ENCODE data around the gene FUCA1.
"Not testable (repeated sequence)": the region's sequence is repeated elsewhere in the genome, so short reads cannot be mapped to it uniquely, and the experiment has no call there.

FUCA1 gene

GRCh38 chr1:23895082-23895481 lies 27.0 kb upstream of the FUCA1 start:
- DNase-seq = no peak

GRCh38 chr1:23889074-23889473 lies 21.0 kb upstream of the FUCA1 start:
- DNase-seq = no peak

- no peak for DNase-seq
Measured at GRCh38 chr1:23885222-23885621, 17.1 kb upstream of the FUCA1 start.

- DNase-seq = no peak
Measured at GRCh38 chr1:23882746-23883145, 14.7 kb upstream of the FUCA1 start.

GRCh38 chr1:23879809-23880208 lies 11.7 kb upstream of the FUCA1 start:
- DNase-seq = no peak

GRCh38 chr1:23878668-23879067 lies 10.6 kb upstream of the FUCA1 start:
- no peak for DNase-seq

GRCh38 chr1:23875382-23875781 lies 7.3 kb upstream of the FUCA1 start:
- no peak for DNase-seq

- DNase-seq = peak; percentile 82
Measured at GRCh38 chr1:23872421-23872820, 4.3 kb upstream of the FUCA1 start.

GRCh38 chr1:23869051-23869450 lies 961 bp upstream of the FUCA1 start:
- no peak for DNase-seq

GRCh38 chr1:23868557-23869016 lies 497 bp upstream of the FUCA1 start:
- peak; percentile 65 for DNase-seq

- DNase-seq = peak; percentile 22
Measured at GRCh38 chr1:23867542-23867894, 572 bp downstream of the FUCA1 start.

- no peak for DNase-seq
Measured at GRCh38 chr1:23865543-23865930, 2.6 kb downstream of the FUCA1 start.

- DNase-seq = no peak
Measured at GRCh38 chr1:23864801-23865542, 3.1 kb downstream of the FUCA1 start.

- DNase-seq = no peak
Measured at GRCh38 chr1:23862640-23863039, 5.5 kb downstream of the FUCA1 start.

GRCh38 chr1:23854568-23854967 lies 13.5 kb downstream of the FUCA1 start:
- peak; percentile 73 for DNase-seq

GRCh38 chr1:23853124-23853523 lies 15.0 kb downstream of the FUCA1 start:
- not testable (repeated sequence) for DNase-seq

GRCh38 chr1:23851406-23851805 lies 16.7 kb downstream of the FUCA1 start:
- not testable (repeated sequence) for DNase-seq

- no peak for DNase-seq
Measured at GRCh38 chr1:23848673-23849616, 19.1 kb downstream of the FUCA1 start.

GRCh38 chr1:23847482-23848095 lies 20.5 kb downstream of the FUCA1 start:
- DNase-seq = not testable (repeated sequence)

- DNase-seq = peak; percentile 56
Measured at GRCh38 chr1:23845163-23845562, 22.9 kb downstream of the FUCA1 start.

- DNase-seq = no peak
Measured at GRCh38 chr1:23843644-23844043, 24.4 kb downstream of the FUCA1 start.

- peak; percentile 86 for DNase-seq
Measured at GRCh38 chr1:23838401-23838866, 29.7 kb downstream of the FUCA1 start.

- DNase-seq = no peak
Measured at GRCh38 chr1:23837908-23838307, 30.2 kb downstream of the FUCA1 start.

All from hematopoietic multipotent progenitor cell treated with erythropoietin and hydrocortisone succinate and interleukin-3 and kit ligand, for 6 days (in vitro differentiated cells).